NT2/D1 (cell line): Measurements from ENCODE around the gene PKD2.

Experiments
- SUZ12 ChIP-seq: IDR thresholded peaks from 2 replicates; pipeline ENCODE4 v1.6.1; 2011; ENCODE audit not compliant: insufficient read length, insufficient read depth; ENCODE audit errors: extremely low read depth
- YY1 ChIP-seq: IDR thresholded peaks from 2 replicates; pipeline ENCODE4 v1.6.1; 2011; ENCODE audit not compliant: insufficient read length, insufficient read depth
- ZNF274 ChIP-seq: IDR thresholded peaks from 2 replicates; pipeline ENCODE4 v1.6.1; 2011; ENCODE audit warnings: mild to moderate bottlenecking, low read depth, low read length

GRCh38 chr4:88108747-88109122 is 101.3 kb downstream of the PKD2 start:
- TF ChIP-seq YY1 (no peak), SUZ12 (no peak), ZNF274 (no peak)
